GM21723 (cell line): ENCODE results near the gene MDM2.

Experiments
- ATAC-seq: cut with Tn5 transposase; IDR thresholded peaks from one replicate; pipeline ENCODE4 v1.9.1; 2021; ENCODE audit warnings: mild to moderate bottlenecking, moderate library complexity; ENCODE audit not compliant: unreplicated experiment

MDM2 gene

GRCh38 chr12:68807576-68808387 is at the start of gene MDM2:
MDM2 (plus strand) TSS chr12:68808177; CDS start chr12:68808478, 301 bp downstream.
- ATAC-seq: peak; percentile 79

GRCh38 chr12:68759852-68760251 is 48.1 kb upstream of the MDM2 start:
- no peak for ATAC-seq

- ATAC-seq: no peak
Measured at GRCh38 chr12:68760806-68761441, 47.1 kb upstream of the MDM2 start.

GRCh38 chr12:68761442-68761812 is 46.5 kb upstream of the MDM2 start:
- ATAC-seq: no peak

GRCh38 chr12:68761901-68762630 is 45.9 kb upstream of the MDM2 start:
- no peak for ATAC-seq

GRCh38 chr12:68762691-68763090 is 45.3 kb upstream of the MDM2 start:
- ATAC-seq: no peak

- ATAC-seq: no peak
Measured at GRCh38 chr12:68765696-68766095, 42.3 kb upstream of the MDM2 start.

- ATAC-seq: no peak
Measured at GRCh38 chr12:68766646-68767045, 41.3 kb upstream of the MDM2 start.

GRCh38 chr12:68767191-68767590 is 40.8 kb upstream of the MDM2 start:
- no peak for ATAC-seq

GRCh38 chr12:68768431-68768939 is 39.5 kb upstream of the MDM2 start:
- ATAC-seq: no peak

- no peak for ATAC-seq
Measured at GRCh38 chr12:68769941-68770340, 38.0 kb upstream of the MDM2 start.

GRCh38 chr12:68771223-68771925 is 36.6 kb upstream of the MDM2 start:
- ATAC-seq: no peak

- ATAC-seq: peak; percentile 68
Measured at GRCh38 chr12:68772714-68773113, 35.3 kb upstream of the MDM2 start.

- ATAC-seq: no peak
Measured at GRCh38 chr12:68773582-68773981, 34.4 kb upstream of the MDM2 start.

- ATAC-seq: no peak
Measured at GRCh38 chr12:68775121-68775630, 32.8 kb upstream of the MDM2 start.

GRCh38 chr12:68776976-68777610 is 30.9 kb upstream of the MDM2 start:
- ATAC-seq: no peak

- no peak for ATAC-seq
Measured at GRCh38 chr12:68779280-68779679, 28.7 kb upstream of the MDM2 start.

- ATAC-seq: no peak
Measured at GRCh38 chr12:68780731-68781130, 27.2 kb upstream of the MDM2 start.

- no peak for ATAC-seq
Measured at GRCh38 chr12:68781728-68782127, 26.2 kb upstream of the MDM2 start.

GRCh38 chr12:68784015-68784414 is 24.0 kb upstream of the MDM2 start:
- no peak for ATAC-seq
